Keratinocyte (primary cell): ENCODE results near the gene RNF19B. TPM values are rescaled to one million over a fixed set of nuclear protein-coding genes. Genes with fewer than 3 reads are reported as not detected.

Experiments used
- DNase-seq: peaks from one replicate; pipeline ENCODE4 v3.0.0-alpha.2; 2011; ENCODE audit warnings: low read depth, missing footprints, low spot score
- FAIRE-seq: peaks from 2 replicates; lab custom pipeline; 2011; peaks lifted over from hg19 to GRCh38; lab: Jason Lieb, UNC
- H2AFZ ChIP-seq: 2 replicates; pipeline ENCODE4 v1.6.0; 2012; ENCODE audit warnings: low read length, control low read depth, inconsistent platforms; ENCODE audit not compliant: control insufficient read depth
- H3K27ac ChIP-seq: 2 replicates; pipeline ENCODE4 v1.5.1; 2011; ENCODE audit warnings: low read length; ENCODE audit not compliant: control insufficient read depth, insufficient read depth
- H3K27me3 ChIP-seq: 3 replicates; pipeline ENCODE4 v1.6.0; 2011; ENCODE audit warnings: low read length; ENCODE audit not compliant: control insufficient read depth, insufficient read depth; ENCODE audit errors: extremely low read depth
- H3K36me3 ChIP-seq, 2 experiments: 2 replicates in 1 of 2; 3 replicates in 1 of 2; pipeline ENCODE4 v1.5.1; 2011; ENCODE audit warnings: low read length in 2 of 2, mild to moderate bottlenecking in 1 of 2; ENCODE audit not compliant: control insufficient read depth in 2 of 2, insufficient read depth in 2 of 2; ENCODE audit errors: extremely low read depth in 1 of 2
- H3K4me1 ChIP-seq: 3 replicates; pipeline ENCODE4 v1.5.1; 2011; ENCODE audit warnings: low read length; ENCODE audit not compliant: control insufficient read depth, insufficient read depth; ENCODE audit errors: extremely low read depth
- H3K4me2 ChIP-seq: 3 replicates; pipeline ENCODE4 v1.6.0; 2011; ENCODE audit warnings: low read depth, low read length; ENCODE audit not compliant: control insufficient read depth, insufficient read depth; ENCODE audit errors: extremely low read depth
- H3K4me3 ChIP-seq, 3 experiments: fragments of 200-600 bp in 1 of 3; sonication (generic) in 1 of 3; 2 replicates in 2 of 3; 3 replicates in 1 of 3; pipeline ENCODE4 v1.5.1; 2011 to 2016; ENCODE audit warnings: low read length in 3 of 3, mild to moderate bottlenecking in 3 of 3, control low read depth in 2 of 3, inconsistent platforms in 1 of 3, low read depth in 1 of 3, mixed read lengths in 1 of 3, mixed run types in 1 of 3, moderate library complexity in 1 of 3; ENCODE audit not compliant: control insufficient read depth in 2 of 3, insufficient read depth in 2 of 3; ENCODE audit errors: extremely low read depth in 1 of 3
- H3K79me2 ChIP-seq: 2 replicates; pipeline ENCODE4 v1.6.0; 2012; ENCODE audit warnings: low read length; ENCODE audit not compliant: control insufficient read depth, insufficient read depth
- H3K9ac ChIP-seq: 3 replicates; pipeline ENCODE4 v1.6.0; 2011; ENCODE audit warnings: low read length; ENCODE audit not compliant: control insufficient read depth, insufficient read depth; ENCODE audit errors: extremely low read depth
- H3K9me1 ChIP-seq: 3 replicates; pipeline ENCODE4 v1.6.0; 2011; ENCODE audit warnings: low read length; ENCODE audit not compliant: control insufficient read depth, insufficient read depth; ENCODE audit errors: extremely low read depth
- H3K9me3 ChIP-seq: 2 replicates; pipeline ENCODE4 v1.5.1; 2012; ENCODE audit warnings: low read depth, low read length; ENCODE audit not compliant: control insufficient read depth
- H4K20me1 ChIP-seq: 3 replicates; pipeline ENCODE4 v1.6.0; 2011; ENCODE audit warnings: low read length; ENCODE audit not compliant: control insufficient read depth, insufficient read depth; ENCODE audit errors: extremely low read depth
- EZH2 ChIP-seq: IDR thresholded peaks from one replicate; pipeline ENCODE4 v1.6.1; 2012; ENCODE audit warnings: inconsistent platforms, mild to moderate bottlenecking, low read length, moderate library complexity
- dilution Hi-C: fragments of 300-500 bp; cut with MboI; formaldehyde crosslinking; loops from one replicate; pipeline ENCODE4 v1.7.0; 2020; ENCODE audit warnings: low sequenced_read_pairs; ENCODE audit not compliant: extremely low pct_ligation_motif_present
- polyA plus RNA-seq, 5 experiments: library from polyadenylated mRNA; depleted of rRNA in 3 of 5; stranded (reverse) in 3 of 5; stranded (forward) in 1 of 5; unstranded in 1 of 5; fragments of >200 nt; gene quantifications; 1 replicate in 1 of 5; 2 replicates in 3 of 5; 3 replicates in 1 of 5; pipeline versions ENCODE4 v1.2.1 to v1.2.3, GENCODE V29; 2011 to 2012; ENCODE audit warnings: missing spikeins in 2 of 5, low read depth in 1 of 5, low replicate concordance in 1 of 5
- TF ChIP-seq, protein P1 (sequence below), 3 experiments: IDR thresholded peaks in 1 of 3; conservative IDR thresholded peaks in 1 of 3; optimal IDR thresholded peaks in 1 of 3; 2 replicates in 2 of 3; 3 replicates in 1 of 3; pipeline versions ENCODE3 to v1.5.1; 2011; ENCODE audit warnings: low read length in 3 of 3, mild to moderate bottlenecking in 3 of 3, moderate library complexity in 2 of 3, control low read depth in 1 of 3, inconsistent platforms in 1 of 3; ENCODE audit not compliant: insufficient read depth in 2 of 3; ENCODE audit errors: extremely low read depth in 1 of 3

The RNF19B gene
- polyA plus RNA-seq, 1 donor (not counting 4 experiments of a cell fraction or from before 2014, with no cell fraction given) = 33.5 TPM

DNA sequence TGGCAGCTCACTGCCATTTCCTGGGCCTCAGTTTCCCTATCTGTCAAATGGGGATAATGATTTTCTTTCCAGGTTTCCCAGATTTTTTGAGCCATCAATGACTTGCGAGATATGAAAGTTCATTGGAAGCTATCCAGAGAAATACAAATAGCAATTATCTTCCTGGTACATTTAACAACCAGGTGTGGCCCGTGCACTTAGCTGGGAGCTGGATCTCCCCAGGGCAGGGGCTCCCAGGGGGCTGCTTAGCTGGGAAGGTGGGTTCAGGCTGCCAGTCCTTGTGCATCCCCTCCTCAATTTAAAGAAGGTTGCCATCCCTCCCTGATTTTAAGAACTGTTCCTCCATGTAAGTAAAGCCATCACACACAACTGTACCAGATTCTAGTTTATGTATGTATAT is 59.8 kb downstream of the RNF19B start:
- FAIRE-seq (no peak), DNase-seq (no peak)
- Histone ChIP-seq H3K79me2 (peaks cover 7% of the 10 kb centered on the region), H3K4me3 (no peak overlapping the region), H3K27me3 (no peaks in the 10 kb centered on the region), H3K9ac (no peak overlapping the region), H3K4me2 (no peak overlapping the region), H3K9me3 (no peaks in the 10 kb centered on the region), H3K27ac (no peak overlapping the region), H3K9me1 (peaks cover 2% of the 10 kb centered on the region), H3K4me1 (peaks cover 3% of the 10 kb centered on the region), H2AFZ (no peak overlapping the region), H3K36me3 (no peaks in the 10 kb centered on the region), H4K20me1 (no peaks in the 10 kb centered on the region)
- no peak for TF ChIP-seq EZH2
- TF ChIP-seq, protein P1, sequence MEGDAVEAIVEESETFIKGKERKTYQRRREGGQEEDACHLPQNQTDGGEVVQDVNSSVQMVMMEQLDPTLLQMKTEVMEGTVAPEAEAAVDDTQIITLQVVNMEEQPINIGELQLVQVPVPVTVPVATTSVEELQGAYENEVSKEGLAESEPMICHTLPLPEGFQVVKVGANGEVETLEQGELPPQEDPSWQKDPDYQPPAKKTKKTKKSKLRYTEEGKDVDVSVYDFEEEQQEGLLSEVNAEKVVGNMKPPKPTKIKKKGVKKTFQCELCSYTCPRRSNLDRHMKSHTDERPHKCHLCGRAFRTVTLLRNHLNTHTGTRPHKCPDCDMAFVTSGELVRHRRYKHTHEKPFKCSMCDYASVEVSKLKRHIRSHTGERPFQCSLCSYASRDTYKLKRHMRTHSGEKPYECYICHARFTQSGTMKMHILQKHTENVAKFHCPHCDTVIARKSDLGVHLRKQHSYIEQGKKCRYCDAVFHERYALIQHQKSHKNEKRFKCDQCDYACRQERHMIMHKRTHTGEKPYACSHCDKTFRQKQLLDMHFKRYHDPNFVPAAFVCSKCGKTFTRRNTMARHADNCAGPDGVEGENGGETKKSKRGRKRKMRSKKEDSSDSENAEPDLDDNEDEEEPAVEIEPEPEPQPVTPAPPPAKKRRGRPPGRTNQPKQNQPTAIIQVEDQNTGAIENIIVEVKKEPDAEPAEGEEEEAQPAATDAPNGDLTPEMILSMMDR (optimal IDR thresholded peaks at IDR 0.05 in 1 of 3, IDR thresholded peaks at IDR 0.05 in 1 of 3, conservative IDR thresholded peaks at IDR 0.05 in 1 of 3; ENCODE audit: extremely low read depth in 1 of 3, insufficient read depth in 2 of 3, low read length in 3 of 3) = no peak
- dilution Hi-C loops = no loop called here

DNA sequence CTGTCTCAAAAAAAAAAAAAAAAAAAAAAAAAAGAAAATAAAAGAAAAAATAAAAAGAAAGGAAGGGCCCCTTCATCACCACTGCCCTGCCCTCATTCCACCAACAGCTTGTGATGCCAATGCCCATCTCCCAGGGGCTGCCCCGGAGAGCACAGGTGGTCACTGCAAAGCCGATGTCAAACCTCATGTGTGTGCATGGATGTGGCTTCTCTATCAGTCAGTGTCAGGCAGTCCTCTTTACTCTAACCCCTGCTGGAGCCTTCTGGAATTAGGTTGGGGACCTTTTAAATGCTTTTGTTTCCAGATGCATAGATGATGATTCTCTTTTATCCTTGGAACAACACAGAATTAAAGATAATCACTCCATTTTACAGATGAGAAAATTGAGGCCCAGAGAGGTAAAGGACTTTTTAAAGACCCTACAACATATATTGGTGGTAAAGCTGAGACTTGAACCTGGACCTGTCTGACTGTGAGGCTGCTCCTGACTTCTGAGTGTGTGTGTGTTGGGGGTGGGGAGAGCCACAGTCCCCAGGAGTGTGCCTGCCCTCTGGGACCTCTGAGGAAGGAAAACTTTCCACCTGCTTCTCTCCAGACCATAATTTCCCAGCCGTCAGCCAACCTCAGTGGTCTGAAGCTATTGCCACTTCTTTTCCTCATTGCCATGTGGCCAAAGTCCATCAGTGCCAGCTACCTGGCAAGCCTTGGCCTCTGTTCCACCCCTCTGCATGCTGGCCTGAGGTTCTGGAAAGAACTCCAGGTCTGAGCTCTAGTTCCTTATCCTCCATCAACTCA is 60.4 kb downstream of the RNF19B start:
- TF ChIP-seq EZH2 = no peak
- TF ChIP-seq, protein P1 (optimal IDR thresholded peaks at IDR 0.05 in 1 of 3, IDR thresholded peaks at IDR 0.05 in 1 of 3, conservative IDR thresholded peaks at IDR 0.05 in 1 of 3; ENCODE audit: extremely low read depth in 1 of 3, insufficient read depth in 2 of 3, low read length in 3 of 3) = no peak
- dilution Hi-C loops = no loop called here
- Histone ChIP-seq H3K4me1 (peaks cover 3% of the 10 kb centered on the region), H3K36me3 (no peaks in the 10 kb centered on the region), H3K27me3 (no peaks in the 10 kb centered on the region), H3K9me3 (no peaks in the 10 kb centered on the region), H3K4me3 (no peak overlapping the region), H3K4me2 (no peak overlapping the region), H3K79me2 (peaks cover 9% of the 10 kb centered on the region), H3K27ac (no peak overlapping the region), H3K9me1 (peaks cover 2% of the 10 kb centered on the region), H2AFZ (no peak overlapping the region), H3K9ac (no peak overlapping the region), H4K20me1 (no peaks in the 10 kb centered on the region)
- DNase-seq (no peak), FAIRE-seq (no peak)
